ENCODE results near the gene EZH2.

Gene EZH2

DNA sequence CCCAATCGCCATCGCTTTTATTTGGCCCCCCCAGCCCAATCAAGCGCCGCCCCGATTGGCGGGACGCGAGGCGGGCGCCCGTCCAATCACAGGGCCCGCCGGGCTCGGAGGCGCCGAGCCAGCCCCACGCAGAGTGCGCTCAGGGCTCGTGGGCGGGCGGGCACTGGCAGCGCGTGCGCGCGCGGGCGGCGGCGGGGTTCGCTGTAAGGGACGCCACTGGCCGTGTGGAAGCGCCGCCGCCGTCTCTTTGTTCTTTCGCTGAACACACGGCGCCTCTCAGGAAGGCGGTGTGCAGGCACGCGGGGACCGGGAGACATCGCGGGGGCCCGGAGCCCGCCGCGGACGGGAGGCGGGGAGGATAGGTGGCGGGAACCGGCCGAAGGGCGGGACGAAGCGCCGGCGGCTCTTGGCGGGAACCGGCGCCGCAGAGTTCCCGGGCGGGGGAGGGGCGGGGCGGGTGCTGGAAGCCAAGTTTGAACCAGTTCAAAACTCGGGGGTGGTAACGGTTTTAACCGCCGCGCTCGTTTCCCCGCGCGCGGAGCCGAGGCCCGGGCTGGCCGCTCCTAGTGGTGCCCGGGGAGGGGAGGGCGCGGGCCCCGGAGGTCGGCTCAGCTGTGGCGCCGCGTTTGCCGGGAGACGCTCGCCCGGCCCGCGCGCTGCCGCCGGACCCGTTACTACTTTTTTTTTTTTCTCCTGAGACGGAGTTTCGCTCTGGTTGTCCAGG lies 370 bp upstream of the EZH2 start:
- H3K4me3 ChIP-seq (ENCODE audit: low read length): peak overlapping the region; percentile 80
- TF ChIP-seq, protein P1, sequence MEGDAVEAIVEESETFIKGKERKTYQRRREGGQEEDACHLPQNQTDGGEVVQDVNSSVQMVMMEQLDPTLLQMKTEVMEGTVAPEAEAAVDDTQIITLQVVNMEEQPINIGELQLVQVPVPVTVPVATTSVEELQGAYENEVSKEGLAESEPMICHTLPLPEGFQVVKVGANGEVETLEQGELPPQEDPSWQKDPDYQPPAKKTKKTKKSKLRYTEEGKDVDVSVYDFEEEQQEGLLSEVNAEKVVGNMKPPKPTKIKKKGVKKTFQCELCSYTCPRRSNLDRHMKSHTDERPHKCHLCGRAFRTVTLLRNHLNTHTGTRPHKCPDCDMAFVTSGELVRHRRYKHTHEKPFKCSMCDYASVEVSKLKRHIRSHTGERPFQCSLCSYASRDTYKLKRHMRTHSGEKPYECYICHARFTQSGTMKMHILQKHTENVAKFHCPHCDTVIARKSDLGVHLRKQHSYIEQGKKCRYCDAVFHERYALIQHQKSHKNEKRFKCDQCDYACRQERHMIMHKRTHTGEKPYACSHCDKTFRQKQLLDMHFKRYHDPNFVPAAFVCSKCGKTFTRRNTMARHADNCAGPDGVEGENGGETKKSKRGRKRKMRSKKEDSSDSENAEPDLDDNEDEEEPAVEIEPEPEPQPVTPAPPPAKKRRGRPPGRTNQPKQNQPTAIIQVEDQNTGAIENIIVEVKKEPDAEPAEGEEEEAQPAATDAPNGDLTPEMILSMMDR (conservative IDR thresholded peaks at IDR 0.05; ENCODE audit: low read length): no peak
- peak; percentile 88 for DNase-seq (ENCODE audit: low read depth)

DNA sequence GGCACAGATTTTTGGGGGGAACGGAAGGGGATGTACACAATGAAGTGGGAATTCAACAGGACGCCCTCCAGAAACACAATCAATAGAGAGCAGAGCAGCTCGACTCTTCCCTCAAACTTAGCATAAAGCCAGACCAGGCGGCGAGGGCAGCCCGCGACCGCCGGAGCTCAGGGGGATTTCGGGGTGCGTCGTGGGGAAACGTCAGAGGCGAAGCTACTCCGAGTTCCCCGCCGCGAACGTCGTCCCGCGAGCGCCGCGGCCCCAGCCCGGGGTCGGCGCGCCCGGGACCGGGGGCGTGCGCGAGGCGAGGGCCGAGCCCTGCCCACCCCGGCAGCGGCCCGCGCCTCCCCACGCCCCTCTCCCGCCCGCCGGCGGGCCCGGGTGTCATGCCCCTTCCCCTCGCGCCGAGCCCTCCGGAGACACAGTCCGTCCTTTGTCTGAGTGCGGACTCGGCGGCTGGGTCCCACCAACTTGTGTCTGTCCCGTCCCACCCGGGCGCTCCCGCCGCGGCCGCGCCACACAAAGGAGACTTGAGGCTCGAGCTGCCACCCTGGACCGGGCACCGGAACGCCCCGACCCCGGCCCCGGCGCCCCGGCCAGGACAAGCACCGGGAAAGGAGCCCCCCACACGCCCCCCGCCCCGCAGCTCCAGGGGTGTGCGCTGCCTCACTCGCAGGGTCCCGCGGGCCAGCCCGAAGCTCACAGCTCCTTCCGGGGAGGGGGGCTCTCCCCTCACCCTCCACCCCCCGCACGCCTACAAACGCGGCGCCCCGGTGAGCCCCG lies 634 bp downstream of the EZH2 start:
- DNase-seq (ENCODE audit: low read depth): no peak
- TF ChIP-seq, protein P1 (conservative IDR thresholded peaks at IDR 0.05; ENCODE audit: low read length): no peak
- peak overlapping the region; percentile 80 for H3K4me3 ChIP-seq (ENCODE audit: low read length)

DNA sequence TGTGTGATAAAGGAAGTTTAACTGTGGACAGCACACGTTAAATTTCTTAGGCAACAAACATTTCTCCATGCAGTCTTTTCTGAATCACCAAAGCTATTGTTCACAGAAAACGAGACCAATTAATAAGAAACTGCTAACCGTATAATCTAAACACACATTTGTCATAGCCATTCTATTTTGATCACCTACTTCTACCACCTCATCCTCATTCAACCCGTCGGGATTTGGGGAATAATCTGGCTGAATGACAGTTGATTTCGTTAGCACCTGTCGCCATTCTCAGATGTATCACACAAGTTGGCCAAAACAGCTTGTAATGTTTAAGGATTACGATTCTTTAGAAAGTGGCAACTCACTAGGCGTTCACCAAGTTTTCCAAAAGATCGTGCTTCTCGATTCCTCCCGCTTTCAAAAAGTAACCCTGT lies 1.2 kb downstream of the EZH2 start:
- TF ChIP-seq, protein P1 (conservative IDR thresholded peaks at IDR 0.05; ENCODE audit: low read length): no peak
- no peak for DNase-seq (ENCODE audit: low read depth)
- peak overlapping the region; percentile 80 for H3K4me3 ChIP-seq (ENCODE audit: low read length)

DNA sequence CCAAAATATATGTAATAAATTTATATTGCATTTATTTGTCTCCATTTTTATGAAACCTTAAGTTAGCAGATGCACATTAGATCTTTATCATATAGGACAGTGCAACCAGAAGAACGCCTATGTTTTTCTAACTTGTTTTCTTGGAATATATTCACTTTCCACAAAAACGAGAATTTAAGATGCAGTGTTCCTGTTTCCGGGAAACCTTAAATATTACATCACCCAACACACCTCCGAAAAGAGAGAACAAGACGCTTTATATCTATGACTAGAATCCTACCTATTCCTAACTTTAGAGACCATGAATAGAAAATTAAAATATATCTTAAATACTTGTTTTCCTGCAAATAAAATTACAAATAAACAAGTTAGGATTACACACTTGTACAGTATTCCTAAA lies 1.9 kb downstream of the EZH2 start:
- DNase-seq (ENCODE audit: low read depth): no peak
- peak overlapping the region; percentile 80 for H3K4me3 ChIP-seq (ENCODE audit: low read length)
- TF ChIP-seq, protein P1 (conservative IDR thresholded peaks at IDR 0.05; ENCODE audit: low read length): no peak

DNA sequence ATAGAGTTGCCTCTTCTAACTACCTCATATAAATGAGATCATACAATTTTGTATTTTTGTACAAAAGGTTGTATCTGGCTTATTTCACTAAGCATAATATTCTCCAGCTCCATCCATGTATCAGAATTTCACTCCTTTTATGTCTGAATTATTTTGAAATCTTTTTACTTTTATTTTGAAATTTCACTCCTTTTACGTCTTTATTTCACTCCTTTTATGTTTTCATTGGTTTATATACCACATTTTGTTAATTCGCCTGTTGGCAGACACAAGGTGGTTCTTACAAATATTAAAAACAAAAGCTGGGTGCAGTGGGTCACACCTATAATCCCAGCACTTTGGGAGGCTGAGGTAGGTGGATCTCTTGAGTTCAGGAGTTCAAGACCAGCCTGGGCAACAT lies 5.8 kb downstream of the EZH2 start:
- DNase-seq (ENCODE audit: low read depth): no peak
- TF ChIP-seq, protein P1 (conservative IDR thresholded peaks at IDR 0.05; ENCODE audit: low read length): no peak
- H3K4me3 ChIP-seq (ENCODE audit: low read length): no peak overlapping the region

DNA sequence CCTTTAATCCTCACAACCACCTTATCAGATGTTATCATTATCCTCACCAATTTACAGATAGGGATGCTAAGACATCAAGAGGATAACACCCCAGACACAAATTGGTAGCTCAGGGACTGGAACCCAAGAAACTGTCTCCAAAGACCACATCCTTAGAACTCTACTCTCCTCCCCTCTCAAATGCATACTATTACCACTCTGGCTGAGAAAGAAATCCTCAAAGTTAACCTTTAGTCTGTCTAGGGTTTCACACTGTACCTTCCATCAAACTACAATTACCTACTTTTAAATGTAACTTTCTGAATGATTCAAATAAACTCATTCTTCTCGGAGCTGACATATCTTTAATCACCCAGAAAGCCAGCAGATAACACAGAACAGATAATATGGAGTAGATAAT lies 6.6 kb downstream of the EZH2 start:
- TF ChIP-seq, protein P1 (conservative IDR thresholded peaks at IDR 0.05; ENCODE audit: low read length): no peak
- no peak for DNase-seq (ENCODE audit: low read depth)
- H3K4me3 ChIP-seq (ENCODE audit: low read length): no peak overlapping the region

DNA sequence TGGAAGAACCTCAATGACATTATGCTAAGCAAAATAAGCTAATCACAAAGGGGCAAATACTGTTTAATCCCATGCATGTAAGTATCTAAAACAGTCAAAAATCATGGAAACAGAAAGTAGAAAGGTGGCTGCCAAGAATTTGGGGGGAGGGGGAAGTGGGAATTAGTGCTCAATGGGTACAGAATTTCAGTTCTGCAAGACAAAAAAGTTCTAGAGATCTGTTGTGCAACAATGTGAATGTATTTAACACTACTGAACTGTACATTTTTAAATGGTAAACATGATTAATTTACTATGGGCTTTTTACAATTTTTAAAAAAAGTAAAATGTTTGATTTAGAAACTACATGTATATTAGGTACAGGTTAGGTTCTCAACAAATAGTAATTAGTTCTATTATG lies 11.9 kb downstream of the EZH2 start:
- TF ChIP-seq, protein P1 (conservative IDR thresholded peaks at IDR 0.05; ENCODE audit: low read length): no peak
- DNase-seq (ENCODE audit: low read depth): no peak
- no peak overlapping the region for H3K4me3 ChIP-seq (ENCODE audit: low read length)

Data from AG10803 (cell line).